ENCODE measurements around the gene OXER1. TPM values are rescaled to one million over a fixed set of nuclear protein-coding genes. Genes with fewer than 3 reads are reported as not detected.

OXER1 gene
- total and polyA plus RNA-seq, 11 donors = 0.22 to 2.2 (median 0.48) TPM; not detected in 2

DNA sequence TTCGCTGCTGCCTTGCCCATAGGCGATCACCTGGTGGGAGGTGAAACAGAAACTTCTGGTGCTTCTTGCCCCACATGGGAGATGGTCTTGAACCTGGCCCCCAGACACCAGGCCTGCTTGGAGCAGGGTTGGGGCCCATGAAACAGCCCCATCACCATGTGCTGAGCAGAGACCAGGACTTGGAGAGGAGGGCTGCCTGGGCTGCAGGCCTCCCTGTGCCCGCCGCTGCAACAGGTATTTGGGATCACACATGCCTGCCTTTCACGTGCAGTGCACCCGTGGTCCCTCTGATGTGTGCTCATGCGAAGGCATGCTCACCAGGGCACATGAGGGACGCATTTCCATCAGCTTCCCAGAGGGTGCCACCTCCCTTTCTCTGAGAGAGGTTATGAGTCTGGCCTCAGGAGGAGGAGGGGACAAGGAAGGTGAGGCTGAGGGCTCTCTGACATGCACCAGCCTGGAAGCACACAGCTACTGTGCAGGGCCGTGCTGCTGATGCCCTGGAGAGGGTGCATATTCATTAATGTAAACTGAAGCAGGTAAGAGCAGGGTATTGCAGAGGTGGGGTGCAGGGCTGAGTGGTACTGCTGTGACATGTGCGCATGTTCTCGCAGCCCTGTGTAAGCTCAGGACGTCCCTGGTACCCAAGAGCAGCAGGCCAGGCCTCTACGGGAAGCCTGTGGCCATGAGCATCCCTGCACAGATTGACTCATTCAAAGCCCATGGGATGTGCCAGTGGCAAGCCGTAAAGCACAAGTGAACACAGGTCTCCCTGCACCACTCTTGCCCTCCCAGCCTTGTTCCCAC lies 4.2 kb upstream of the OXER1 start:
- 83 to 89% (median 86%) methylated on average over 10 to 14 of the region's 14 CpGs for WGBS, 4 donors
- H3K9me3 ChIP-seq = no peaks in the 10 kb centered on the region
- no peaks in the 10 kb centered on the region for H3K27me3 ChIP-seq
- intact Hi-C loops (cut with DNase I) = no loop called here
- H3K4me1 ChIP-seq = no peaks in the 10 kb centered on the region
- H3K27ac ChIP-seq = no peak overlapping the region
- H3K36me3 ChIP-seq = no peaks in the 10 kb centered on the region
- ATAC-seq = no peak
- TF ChIP-seq, protein P1, sequence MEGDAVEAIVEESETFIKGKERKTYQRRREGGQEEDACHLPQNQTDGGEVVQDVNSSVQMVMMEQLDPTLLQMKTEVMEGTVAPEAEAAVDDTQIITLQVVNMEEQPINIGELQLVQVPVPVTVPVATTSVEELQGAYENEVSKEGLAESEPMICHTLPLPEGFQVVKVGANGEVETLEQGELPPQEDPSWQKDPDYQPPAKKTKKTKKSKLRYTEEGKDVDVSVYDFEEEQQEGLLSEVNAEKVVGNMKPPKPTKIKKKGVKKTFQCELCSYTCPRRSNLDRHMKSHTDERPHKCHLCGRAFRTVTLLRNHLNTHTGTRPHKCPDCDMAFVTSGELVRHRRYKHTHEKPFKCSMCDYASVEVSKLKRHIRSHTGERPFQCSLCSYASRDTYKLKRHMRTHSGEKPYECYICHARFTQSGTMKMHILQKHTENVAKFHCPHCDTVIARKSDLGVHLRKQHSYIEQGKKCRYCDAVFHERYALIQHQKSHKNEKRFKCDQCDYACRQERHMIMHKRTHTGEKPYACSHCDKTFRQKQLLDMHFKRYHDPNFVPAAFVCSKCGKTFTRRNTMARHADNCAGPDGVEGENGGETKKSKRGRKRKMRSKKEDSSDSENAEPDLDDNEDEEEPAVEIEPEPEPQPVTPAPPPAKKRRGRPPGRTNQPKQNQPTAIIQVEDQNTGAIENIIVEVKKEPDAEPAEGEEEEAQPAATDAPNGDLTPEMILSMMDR (IDR thresholded peaks at IDR 0.05) = no peak
- TF ChIP-seq POLR2A (IDR thresholded peaks at IDR 0.05) = no peak
- no peak overlapping the region for H3K4me3 ChIP-seq
- no peak for DNase-seq

DNA sequence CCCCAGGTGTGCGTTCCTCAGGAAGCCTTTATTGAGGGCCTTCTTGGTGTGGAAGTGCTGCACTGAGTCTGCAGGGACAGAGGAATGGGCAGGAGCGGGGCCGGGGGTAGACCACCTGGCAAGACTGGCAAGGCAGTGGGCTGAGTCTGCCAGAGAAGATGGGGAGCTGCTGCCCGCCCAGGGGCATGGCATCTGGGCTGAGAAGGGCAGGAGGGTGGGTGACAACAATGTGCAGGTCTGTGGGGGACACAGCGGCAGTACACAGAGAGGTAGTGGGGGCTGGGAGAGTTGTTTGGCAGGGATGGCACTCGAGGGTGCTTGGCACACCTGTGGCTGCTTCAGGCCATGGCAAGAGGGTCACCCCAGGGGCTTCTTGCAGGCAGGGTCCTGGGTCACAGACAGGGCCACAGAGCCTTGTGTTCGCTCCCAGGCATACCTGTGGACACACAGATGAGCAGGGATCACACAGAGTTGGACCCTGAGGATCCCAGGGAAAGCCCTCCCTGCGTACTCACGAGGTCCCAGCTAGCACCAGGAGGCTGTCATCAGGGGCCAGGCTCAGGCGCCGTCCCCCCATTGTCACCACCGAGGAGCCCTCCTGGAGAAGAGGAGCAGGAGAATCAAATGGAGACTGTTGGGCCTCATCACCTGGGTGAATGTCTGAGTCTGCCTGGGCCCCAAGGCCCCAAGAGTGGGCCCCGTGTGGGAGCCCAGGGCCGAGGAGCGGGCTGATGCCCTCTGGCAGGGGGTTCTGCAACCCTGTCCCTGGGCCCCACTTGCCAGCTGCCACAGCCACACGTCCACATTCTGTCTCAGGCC lies 3.4 kb upstream of the OXER1 start:
- no peak overlapping the region for H3K27ac ChIP-seq
- intact Hi-C loops (cut with DNase I) = no loop called here
- 90 to 91% (median 91%) methylated on average over 13 to 16 of the region's 16 CpGs for WGBS, 4 donors
- DNase-seq (no peak), ATAC-seq (no peak)
- H3K4me3 ChIP-seq = no peak overlapping the region
- TF ChIP-seq, protein P1 (IDR thresholded peaks at IDR 0.05) = no peak
- no peak for TF ChIP-seq POLR2A (IDR thresholded peaks at IDR 0.05)
- H3K27me3 ChIP-seq = no peaks in the 10 kb centered on the region
- H3K4me1 ChIP-seq = no peaks in the 10 kb centered on the region
- H3K36me3 ChIP-seq = no peaks in the 10 kb centered on the region
- no peaks in the 10 kb centered on the region for H3K9me3 ChIP-seq

DNA sequence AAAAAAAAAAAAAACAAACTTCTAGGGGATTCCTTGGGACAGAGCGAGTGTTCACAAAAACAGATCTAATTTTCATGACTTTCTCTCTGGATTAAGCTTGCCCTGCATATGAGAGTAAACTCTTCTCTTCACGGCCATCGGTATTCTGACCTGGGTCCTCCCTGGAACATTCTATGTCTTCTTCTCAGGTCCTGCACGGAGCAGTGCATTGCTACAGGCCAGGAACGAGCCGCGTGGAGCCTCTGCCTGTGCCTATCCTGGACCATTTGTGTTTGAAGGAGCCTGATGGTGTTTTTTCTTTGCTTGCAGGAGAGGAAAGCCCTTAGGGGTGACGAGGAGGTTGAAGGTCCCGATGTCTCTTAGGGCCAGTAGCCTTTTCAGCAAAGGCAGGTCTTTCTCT lies 1.8 kb upstream of the OXER1 start:
- 94 to 96% (median 94%) methylated on average over 9 of the region's 9 CpGs for WGBS, 4 donors
- H3K27ac ChIP-seq = no peak overlapping the region
- TF ChIP-seq, protein P1 (IDR thresholded peaks at IDR 0.05) = no peak
- no peak for TF ChIP-seq POLR2A (IDR thresholded peaks at IDR 0.05)
- no peaks in the 10 kb centered on the region for H3K27me3 ChIP-seq
- no peaks in the 10 kb centered on the region for H3K9me3 ChIP-seq
- H3K4me1 ChIP-seq = no peaks in the 10 kb centered on the region
- DNase-seq (no peak), ATAC-seq (no peak)
- H3K4me3 ChIP-seq = no peak overlapping the region
- intact Hi-C loops (cut with DNase I) = no loop called here
- H3K36me3 ChIP-seq = no peaks in the 10 kb centered on the region

GRCh38 chr2:42764901-42765300 lies 966 bp upstream of the OXER1 start:
- WGBS, 4 donors = 83 to 100% (median 91%) methylated on average over 1 to 2 of the region's 2 CpGs
- no peaks in the 10 kb centered on the region for H3K27me3 ChIP-seq
- no peak overlapping the region for H3K4me3 ChIP-seq
- H3K4me1 ChIP-seq = no peaks in the 10 kb centered on the region
- H3K9me3 ChIP-seq = no peaks in the 10 kb centered on the region
- no peak for TF ChIP-seq POLR2A (IDR thresholded peaks at IDR 0.05)
- intact Hi-C loops (cut with DNase I) = no loop called here
- ATAC-seq (no peak), DNase-seq (no peak)
- no peaks in the 10 kb centered on the region for H3K36me3 ChIP-seq
- no peak overlapping the region for H3K27ac ChIP-seq
